AG08396 (cell line): ENCODE measurements around the gene SLC6A9.

ENCODE experiments used
- DNase-seq: peaks from one replicate; pipeline ENCODE4 v3.0.0; 2012; ENCODE audit warnings: low spot score, mixed read lengths

The SLC6A9 gene

GRCh38 chr1:44002165-44002564 lies 29.1 kb downstream of the SLC6A9 start:
- DNase-seq, result no peak

GRCh38 chr1:44000122-44000665 lies 31.1 kb downstream of the SLC6A9 start:
- DNase-seq, result no peak

GRCh38 chr1:43999455-43999854 lies 31.8 kb downstream of the SLC6A9 start:
- no peak for DNase-seq

GRCh38 chr1:43998000-43998378 lies 33.3 kb downstream of the SLC6A9 start:
- no peak for DNase-seq

GRCh38 chr1:43997295-43997999 lies 33.8 kb downstream of the SLC6A9 start:
- no peak for DNase-seq

GRCh38 chr1:43996733-43997115 lies 34.5 kb downstream of the SLC6A9 start:
- no peak for DNase-seq

- no peak for DNase-seq
Observed at GRCh38 chr1:43995984-43996732, 35.1 kb downstream of the SLC6A9 start.

GRCh38 chr1:43994794-43995790 lies 36.2 kb downstream of the SLC6A9 start:
- DNase-seq, result no peak

GRCh38 chr1:43994071-43994470 lies 37.2 kb downstream of the SLC6A9 start:
- DNase-seq, result no peak

- no peak for DNase-seq
Observed at GRCh38 chr1:43993206-43993914, 37.9 kb downstream of the SLC6A9 start.

GRCh38 chr1:43992232-43992995 lies 38.8 kb downstream of the SLC6A9 start:
- DNase-seq, result no peak

- peak; percentile 94 for DNase-seq
Observed at GRCh38 chr1:43991476-43992231, 39.6 kb downstream of the SLC6A9 start, which contains the start of gene CCDC24. TSS of gene CCDC24 (plus strand) at chr1:43991599. CDS start at chr1:43991879, 280 bp downstream.

GRCh38 chr1:43991200-43991475 lies 40.1 kb downstream of the SLC6A9 start:
- no peak for DNase-seq

- DNase-seq, result no peak
Observed at GRCh38 chr1:43990271-43991199, 40.7 kb downstream of the SLC6A9 start.

GRCh38 chr1:43987159-43987902 lies 43.9 kb downstream of the SLC6A9 start:
- DNase-seq, result peak; percentile 53

- DNase-seq, result no peak
Observed at GRCh38 chr1:43986712-43987111, 44.5 kb downstream of the SLC6A9 start.

- DNase-seq, result no peak
Observed at GRCh38 chr1:43985984-43986595, 45.2 kb downstream of the SLC6A9 start.

- DNase-seq, result no peak
Observed at GRCh38 chr1:43984855-43985254, 46.4 kb downstream of the SLC6A9 start.
